Activated CD8-positive, alpha-beta memory T cell treated with anti-CD3 and anti-CD28 coated beads, Interleukin-2, amount 50 U/mL, for 24 hours (primary cell): ENCODE results near the gene ABCG1.

Experiments
- DNase-seq: peaks from one replicate; pipeline ENCODE4 v3.0.0-alpha.2; 2020; ENCODE audit errors: extremely low read depth

The ABCG1 gene

GRCh38 chr21:42319851-42320572 lies 101.1 kb downstream of the ABCG1 start:
- DNase-seq = no peak

- no peak for DNase-seq
These were observed 101.9 kb downstream of the ABCG1 start for GRCh38 chr21:42320791-42321190.

- DNase-seq = no peak
These were observed 102.3 kb downstream of the ABCG1 start for GRCh38 chr21:42321231-42321630.

GRCh38 chr21:42321845-42322244 lies 102.9 kb downstream of the ABCG1 start:
- no peak for DNase-seq

GRCh38 chr21:42324896-42325295 lies 106.0 kb downstream of the ABCG1 start:
- no peak for DNase-seq

- no peak for DNase-seq
These were observed 111.7 kb downstream of the ABCG1 start for GRCh38 chr21:42330380-42331371.

GRCh38 chr21:42331660-42332059 lies 112.7 kb downstream of the ABCG1 start:
- DNase-seq = no peak

GRCh38 chr21:42332557-42333317 lies 113.8 kb downstream of the ABCG1 start:
- no peak for DNase-seq

GRCh38 chr21:42336054-42336453 lies 117.1 kb downstream of the ABCG1 start:
- DNase-seq = no peak

GRCh38 chr21:42337276-42337675 lies 118.3 kb downstream of the ABCG1 start:
- DNase-seq = no peak

- peak; percentile 71 for DNase-seq
These were observed 119.1 kb downstream of the ABCG1 start for GRCh38 chr21:42337830-42338728.

- no peak for DNase-seq
These were observed 120.1 kb downstream of the ABCG1 start for GRCh38 chr21:42338729-42339715.

- DNase-seq = no peak
These were observed 121.5 kb downstream of the ABCG1 start for GRCh38 chr21:42340187-42341050.

- no peak for DNase-seq
These were observed 123.0 kb downstream of the ABCG1 start for GRCh38 chr21:42341776-42342542.

GRCh38 chr21:42343101-42343500 lies 124.2 kb downstream of the ABCG1 start:
- DNase-seq = no peak

- DNase-seq = no peak
These were observed 124.6 kb downstream of the ABCG1 start for GRCh38 chr21:42343556-42343955.

- DNase-seq = no peak
These were observed 125.1 kb downstream of the ABCG1 start for GRCh38 chr21:42343963-42344510.

- DNase-seq = no peak
These were observed 125.7 kb downstream of the ABCG1 start for GRCh38 chr21:42344631-42345030.
